ENCODE measurements around the gene GEMIN2. TPM values are rescaled to one million over a fixed set of nuclear protein-coding genes. Genes with fewer than 3 reads are reported as not detected.
"Not testable (repeated sequence)": the region's sequence is repeated elsewhere in the genome, so short reads cannot be mapped to it uniquely, and the experiment has no call there.

The GEMIN2 gene
- total RNA-seq, 1 donor from 2014 or later, result 19.7 TPM

GRCh38 chr14:39085933-39086332 is 28.2 kb upstream of the GEMIN2 start:
- H3K4me3 ChIP-seq (ENCODE audit: low read depth, low read length), result no peak overlapping the region
- H3K36me3 ChIP-seq (ENCODE audit: control insufficient read depth, insufficient read depth, low read length), result peaks cover 4% of the 10 kb centered on the region
- DNase-seq (ENCODE audit: low read depth), result no peak
- TF ChIP-seq CTCF (IDR thresholded peaks at IDR 0.05; ENCODE audit: insufficient read depth, low read length, poor library complexity, severe bottlenecking), result no peak
- no peaks in the 10 kb centered on the region for H3K27me3 ChIP-seq (ENCODE audit: control insufficient read depth, insufficient read depth, low read length)

- TF ChIP-seq CTCF (IDR thresholded peaks at IDR 0.05; ENCODE audit: insufficient read depth, low read length, poor library complexity, severe bottlenecking), result no peak
- Histone ChIP-seq H3K36me3 (ENCODE audit: control insufficient read depth, insufficient read depth, low read length) (peaks cover 4% of the 10 kb centered on the region), H3K27me3 (ENCODE audit: control insufficient read depth, insufficient read depth, low read length) (no peaks in the 10 kb centered on the region), H3K4me3 (ENCODE audit: low read depth, low read length) (no peak overlapping the region)
- DNase-seq (ENCODE audit: low read depth), result no peak
These were observed 26.6 kb upstream of the GEMIN2 start for GRCh38 chr14:39087493-39087892.

GRCh38 chr14:39090548-39091111 is 23.5 kb upstream of the GEMIN2 start:
- Histone ChIP-seq H3K27me3 (ENCODE audit: control insufficient read depth, insufficient read depth, low read length) (no peaks in the 10 kb centered on the region), H3K4me3 (ENCODE audit: low read depth, low read length) (no peak overlapping the region), H3K36me3 (ENCODE audit: control insufficient read depth, insufficient read depth, low read length) (peaks cover 4% of the 10 kb centered on the region)
- no peak for TF ChIP-seq CTCF (IDR thresholded peaks at IDR 0.05; ENCODE audit: insufficient read depth, low read length, poor library complexity, severe bottlenecking)
- DNase-seq (ENCODE audit: low read depth), result no peak

- no peak overlapping the region for H3K4me3 ChIP-seq (ENCODE audit: low read depth, low read length)
- H3K36me3 ChIP-seq (ENCODE audit: control insufficient read depth, insufficient read depth, low read length), result peaks cover 4% of the 10 kb centered on the region
- no peak for TF ChIP-seq CTCF (IDR thresholded peaks at IDR 0.05; ENCODE audit: insufficient read depth, low read length, poor library complexity, severe bottlenecking)
- DNase-seq (ENCODE audit: low read depth), result no peak
- no peaks in the 10 kb centered on the region for H3K27me3 ChIP-seq (ENCODE audit: control insufficient read depth, insufficient read depth, low read length)
These were observed 22.4 kb upstream of the GEMIN2 start for GRCh38 chr14:39091716-39092115.

GRCh38 chr14:39094515-39094914 is 19.6 kb upstream of the GEMIN2 start:
- Histone ChIP-seq H3K4me3 (ENCODE audit: low read depth, low read length) (no peak overlapping the region), H3K36me3 (ENCODE audit: control insufficient read depth, insufficient read depth, low read length) (peaks cover 4% of the 10 kb centered on the region), H3K27me3 (ENCODE audit: control insufficient read depth, insufficient read depth, low read length) (no peaks in the 10 kb centered on the region)
- TF ChIP-seq CTCF (IDR thresholded peaks at IDR 0.05; ENCODE audit: insufficient read depth, low read length, poor library complexity, severe bottlenecking), result no peak
- DNase-seq (ENCODE audit: low read depth), result no peak

GRCh38 chr14:39097159-39097558 is 17.0 kb upstream of the GEMIN2 start:
- no peak for TF ChIP-seq CTCF (IDR thresholded peaks at IDR 0.05; ENCODE audit: insufficient read depth, low read length, poor library complexity, severe bottlenecking)
- peak; percentile 63 for DNase-seq (ENCODE audit: low read depth)
- no peaks in the 10 kb centered on the region for H3K36me3 ChIP-seq (ENCODE audit: control insufficient read depth, insufficient read depth, low read length)

GRCh38 chr14:39099215-39099614 is 14.9 kb upstream of the GEMIN2 start:
- DNase-seq (ENCODE audit: low read depth); H3K27me3 ChIP-seq (ENCODE audit: control insufficient read depth, insufficient read depth, low read length); H3K36me3 ChIP-seq (ENCODE audit: control insufficient read depth, insufficient read depth, low read length); H3K4me3 ChIP-seq (ENCODE audit: low read depth, low read length): not testable (repeated sequence)

More at GRCh38 chr14:39097159-39097558, 17.0 kb upstream of the GEMIN2 start:
- Histone ChIP-seq H3K27me3 (ENCODE audit: control insufficient read depth, insufficient read depth, low read length) (no peaks in the 10 kb centered on the region), H3K4me3 (ENCODE audit: low read depth, low read length) (no peak overlapping the region)
